ENCODE data around the gene TUBA3E. TPM values are rescaled to one million over a fixed set of nuclear protein-coding genes. Genes with fewer than 3 reads are reported as not detected.

Gene TUBA3E
- total and polyA plus RNA-seq, 2 donors (not counting 3 experiments of a cell fraction or from before 2014, with no cell fraction given), result not detected

DNA sequence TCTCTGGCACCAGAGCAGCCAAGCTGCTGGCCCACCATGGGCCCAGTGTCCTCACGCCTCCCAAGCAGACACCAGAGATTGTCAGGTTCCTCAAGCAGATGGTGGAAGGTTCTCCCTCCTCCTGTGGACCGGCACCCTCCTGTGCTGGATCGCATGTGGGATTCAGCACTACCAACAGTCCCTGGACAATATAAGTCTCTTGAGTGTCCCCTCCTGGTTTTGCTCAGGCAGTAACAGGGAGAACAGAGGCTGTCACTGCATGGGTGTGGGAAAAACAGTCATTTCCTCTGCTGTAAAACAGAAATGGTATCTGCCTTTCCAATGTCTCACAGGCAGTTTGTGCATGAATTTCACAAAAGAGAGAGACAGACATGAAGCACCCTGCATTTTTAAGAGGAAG, 47.7 kb upstream of the TUBA3E start:
- Histone ChIP-seq H3K27ac (ENCODE audit: insufficient read depth, low read depth, low read length) (no peak overlapping the region), H3K36me3 (ENCODE audit: control insufficient read depth in 2 of 2, extremely low read depth in 1 of 2, insufficient read depth in 2 of 2, low read length in 2 of 2) (no peaks in the 10 kb centered on the region), H3K4me3 (replicated peaks in 1 of 3; ENCODE audit: insufficient read depth in 1 of 3, low read depth in 1 of 3, low read length in 3 of 3) (no peak overlapping the region), H3K9me3 (replicated peaks; ENCODE audit: control insufficient read depth, insufficient read depth, low read length) (no peaks in the 10 kb centered on the region), H3K27me3 (ENCODE audit: control insufficient read depth in 2 of 2, insufficient read depth in 2 of 2, low read length in 2 of 2) (peaks cover 0 to 2% of the 10 kb centered on the region in 2 experiments), H4K20me1 (replicated peaks; ENCODE audit: control insufficient read depth, extremely low read depth, insufficient read depth, low read length) (no peaks in the 10 kb centered on the region), H3K79me2 (ENCODE audit: control insufficient read depth, insufficient read depth, low read length) (no peaks in the 10 kb centered on the region), H3K4me1 (ENCODE audit: control insufficient read depth, extremely low read depth, insufficient read depth, low read length) (no peaks in the 10 kb centered on the region), H3K9me1 (replicated peaks; ENCODE audit: control insufficient read depth, extremely low read depth, insufficient read depth, low read length) (no peaks in the 10 kb centered on the region), H2AFZ (ENCODE audit: low read depth, low read length) (no peak overlapping the region), H3K4me2 (ENCODE audit: insufficient read depth, low read length) (no peak overlapping the region), H3K9ac (replicated peaks; ENCODE audit: extremely low read depth, insufficient read depth, low read length) (no peak overlapping the region)
- POLR2A ChIA-PET, result no interaction called here
- dilution Hi-C loops (cut with MboI; ENCODE audit: extremely low pct_ligation_motif_present, low sequenced_read_pairs) (no loop called here), intact Hi-C loops (cut with micrococcal nuclease) (loop anchor here (10.0 kb wide), 1 partner anchor 89 kb away; no protein-coding TSS in a partner anchor)
- DNase-seq (ENCODE audit: low read depth, low spot score) (no peak), FAIRE-seq (no peak)
- TF ChIP-seq, protein P1, sequence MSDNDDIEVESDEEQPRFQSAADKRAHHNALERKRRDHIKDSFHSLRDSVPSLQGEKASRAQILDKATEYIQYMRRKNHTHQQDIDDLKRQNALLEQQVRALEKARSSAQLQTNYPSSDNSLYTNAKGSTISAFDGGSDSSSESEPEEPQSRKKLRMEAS (IDR thresholded peaks at IDR 0.05; ENCODE audit: insufficient read depth, insufficient read length), result no peak
- TF ChIP-seq POLR2A (IDR thresholded peaks at IDR 0.05; ENCODE audit: low read depth, low read length) (no peak), POLR2AphosphoS5 (IDR thresholded peaks at IDR 0.05; ENCODE audit: insufficient read depth, low read depth, low read length) (no peak), MYC (IDR thresholded peaks at IDR 0.05; ENCODE audit: low read depth, low read length) (no peak), FOS (IDR thresholded peaks at IDR 0.05; ENCODE audit: borderline replicate concordance, insufficient read depth, low read length) (no peak)
- no TSS peak for BruUV-seq (replicated peaks)
- CTCF ChIA-PET, result no interaction called here

DNA sequence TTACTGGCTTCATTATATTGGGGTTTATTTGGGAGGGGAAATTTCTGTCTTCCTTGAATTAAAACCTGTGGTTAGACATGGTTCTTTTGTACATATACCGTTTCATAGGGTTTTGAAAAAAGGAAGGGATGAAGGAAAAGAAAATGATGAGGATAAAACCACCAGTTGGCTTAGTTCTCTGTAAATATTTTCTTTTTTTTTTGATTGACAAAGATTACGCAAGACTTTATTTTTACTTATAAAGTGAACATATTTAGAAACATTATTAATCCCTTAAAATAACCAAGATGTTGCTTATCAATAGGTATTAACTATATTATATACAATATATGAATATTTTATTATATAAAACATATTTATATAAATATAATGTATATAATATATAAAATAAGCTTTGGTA, 45.1 kb upstream of the TUBA3E start:
- H3K9me1 ChIP-seq (replicated peaks; ENCODE audit: control insufficient read depth, extremely low read depth, insufficient read depth, low read length), result no peaks in the 10 kb centered on the region
- no TSS peak for BruUV-seq (replicated peaks)
- no peak for TF ChIP-seq JUN (IDR thresholded peaks at IDR 0.05; ENCODE audit: borderline replicate concordance, insufficient read depth, insufficient read length, low read depth)
- TF ChIP-seq EZH2 (IDR thresholded peaks at IDR 0.05; ENCODE audit: borderline replicate concordance, low read depth, low read length, severe bottlenecking), result no peak
- TF ChIP-seq, protein P2, sequence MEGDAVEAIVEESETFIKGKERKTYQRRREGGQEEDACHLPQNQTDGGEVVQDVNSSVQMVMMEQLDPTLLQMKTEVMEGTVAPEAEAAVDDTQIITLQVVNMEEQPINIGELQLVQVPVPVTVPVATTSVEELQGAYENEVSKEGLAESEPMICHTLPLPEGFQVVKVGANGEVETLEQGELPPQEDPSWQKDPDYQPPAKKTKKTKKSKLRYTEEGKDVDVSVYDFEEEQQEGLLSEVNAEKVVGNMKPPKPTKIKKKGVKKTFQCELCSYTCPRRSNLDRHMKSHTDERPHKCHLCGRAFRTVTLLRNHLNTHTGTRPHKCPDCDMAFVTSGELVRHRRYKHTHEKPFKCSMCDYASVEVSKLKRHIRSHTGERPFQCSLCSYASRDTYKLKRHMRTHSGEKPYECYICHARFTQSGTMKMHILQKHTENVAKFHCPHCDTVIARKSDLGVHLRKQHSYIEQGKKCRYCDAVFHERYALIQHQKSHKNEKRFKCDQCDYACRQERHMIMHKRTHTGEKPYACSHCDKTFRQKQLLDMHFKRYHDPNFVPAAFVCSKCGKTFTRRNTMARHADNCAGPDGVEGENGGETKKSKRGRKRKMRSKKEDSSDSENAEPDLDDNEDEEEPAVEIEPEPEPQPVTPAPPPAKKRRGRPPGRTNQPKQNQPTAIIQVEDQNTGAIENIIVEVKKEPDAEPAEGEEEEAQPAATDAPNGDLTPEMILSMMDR (IDR thresholded peaks at IDR 0.05; ENCODE audit: extremely low read depth in 1 of 2, insufficient read depth in 1 of 2, low read depth in 1 of 2, low read length in 2 of 2), result no peak
- no peak for TF ChIP-seq POLR2AphosphoS5 (IDR thresholded peaks at IDR 0.05; ENCODE audit: insufficient read depth, low read depth, low read length)
- TF ChIP-seq, protein P1 (IDR thresholded peaks at IDR 0.05; ENCODE audit: insufficient read depth, insufficient read length), result no peak
- TF ChIP-seq MYC (IDR thresholded peaks at IDR 0.05; ENCODE audit: low read depth, low read length), result no peak
- no peak for TF ChIP-seq FOS (IDR thresholded peaks at IDR 0.05; ENCODE audit: borderline replicate concordance, insufficient read depth, low read length)
- TF ChIP-seq GATA2 (IDR thresholded peaks at IDR 0.05; ENCODE audit: insufficient read depth, insufficient read length, low read depth, low read length), result no peak
- no peak for TF ChIP-seq POLR2A (IDR thresholded peaks at IDR 0.05; ENCODE audit: low read depth, low read length)
- dilution Hi-C loops (cut with MboI; ENCODE audit: extremely low pct_ligation_motif_present, low sequenced_read_pairs) (no loop called here), intact Hi-C loops (cut with micrococcal nuclease) (loop anchor here (10.0 kb wide), 1 partner anchor 91 kb away; no protein-coding TSS in a partner anchor)
- H3K4me1 ChIP-seq (ENCODE audit: control insufficient read depth, extremely low read depth, insufficient read depth, low read length), result no peaks in the 10 kb centered on the region
- no peak for DNase-seq (ENCODE audit: low read depth, low spot score)
- POLR2A ChIA-PET, result no interaction called here
- FAIRE-seq, result no peak
- H3K4me2 ChIP-seq (ENCODE audit: insufficient read depth, low read length), result no peak overlapping the region
- no peak overlapping the region for H3K4me3 ChIP-seq (replicated peaks in 1 of 3; ENCODE audit: insufficient read depth in 1 of 3, low read depth in 1 of 3, low read length in 3 of 3)
- H2AFZ ChIP-seq (ENCODE audit: low read depth, low read length), result no peak overlapping the region
- H3K27ac ChIP-seq (ENCODE audit: insufficient read depth, low read depth, low read length), result no peak overlapping the region
- H4K20me1 ChIP-seq (replicated peaks; ENCODE audit: control insufficient read depth, extremely low read depth, insufficient read depth, low read length), result no peaks in the 10 kb centered on the region
- no peaks in the 10 kb centered on the region for H3K79me2 ChIP-seq (ENCODE audit: control insufficient read depth, insufficient read depth, low read length)
- no peak overlapping the region for H3K9ac ChIP-seq (replicated peaks; ENCODE audit: extremely low read depth, insufficient read depth, low read length)
- CTCF ChIA-PET, result interaction anchor here (1.0 kb wide), 1 partner anchor 62 kb away, joined by 3 read pairs; the partner anchor contains the start of gene SMPD4
- no peaks in the 10 kb centered on the region for H3K9me3 ChIP-seq (replicated peaks; ENCODE audit: control insufficient read depth, insufficient read depth, low read length)
- no peaks in the 10 kb centered on the region for H3K36me3 ChIP-seq (ENCODE audit: control insufficient read depth in 2 of 2, extremely low read depth in 1 of 2, insufficient read depth in 2 of 2, low read length in 2 of 2)
- H3K27me3 ChIP-seq (ENCODE audit: control insufficient read depth in 2 of 2, insufficient read depth in 2 of 2, low read length in 2 of 2), result peaks cover 0 to 2% of the 10 kb centered on the region in 2 experiments

Measured in endothelial cell of umbilical vein (primary cell).